ENCODE results near the gene CDC34. TPM values are rescaled to one million over a fixed set of nuclear protein-coding genes. Genes with fewer than 3 reads are reported as not detected.
A peak's percentile ranks its signal among the peaks of the same experiment; 100 is the strongest.

CDC34 gene
- total RNA-seq, 1 experiment from 2014 or later, result 80.5 TPM

- no peak for DNase-seq (ENCODE audit: low read depth, low spot score)
- no peaks in the 10 kb centered on the region for H3K27me3 ChIP-seq (ENCODE audit: control insufficient read depth, insufficient read depth, low read length)
- H3K36me3 ChIP-seq (ENCODE audit: control insufficient read depth, insufficient read depth, low read length), result no peaks in the 10 kb centered on the region
- no peak within 1 kb of the TSS for H3K27ac ChIP-seq (ENCODE audit: low read length)
- H3K4me1 ChIP-seq (ENCODE audit: control insufficient read depth, insufficient read depth, low read length), result no peaks in the 10 kb centered on the region
- peak; percentile 29; the same call in 1 of the 2 replicates for ATAC-seq
- TF ChIP-seq POLR2AphosphoS5 (IDR thresholded peaks at IDR 0.05; ENCODE audit: low read depth, low read length), result no peak
- no peak for TF ChIP-seq CTCF (IDR thresholded peaks at IDR 0.05)
- no peak for TF ChIP-seq REST (IDR thresholded peaks at IDR 0.05; ENCODE audit: insufficient read depth in 1 of 2, low read depth in 2 of 2, low read length in 1 of 2)
- no peak for TF ChIP-seq TCF7L2 (IDR thresholded peaks at IDR 0.05; ENCODE audit: low read depth, low read length)
- no peak for TF ChIP-seq SIN3A (IDR thresholded peaks at IDR 0.05; ENCODE audit: borderline replicate concordance, insufficient read depth, low read depth, low read length)
- in situ Hi-C loops (cut with HindIII; ENCODE audit: low pct_unique_long_range_greater_than_20kb, low sequenced_read_pairs), result no loop called here
- intact Hi-C loops (cut with micrococcal nuclease; ENCODE audit: unreplicated experiment), result no loop called here
- no peaks in the 10 kb centered on the region for H3K9me3 ChIP-seq (ENCODE audit: control insufficient read depth, insufficient read depth, low read depth, low read length)
- POLR2A ChIA-PET, result no interaction called here
- CTCF ChIA-PET, result interaction anchor here (0.7 kb wide), 1 partner anchor 763 kb away, joined by 5 read pairs; no protein-coding TSS in a partner anchor
- no peak within 1 kb of the TSS for H3K4me3 ChIP-seq (ENCODE audit: low read depth in 2 of 2, low read length in 2 of 2)
- BruUV-seq (replicated peaks), result no TSS peak
Measured at GRCh38 chr19:543910-544608, 12.5 kb downstream of the CDC34 start, which contains the start of gene GZMM. TSS of gene GZMM (plus strand) at chr19:544053. CDS start at chr19:544072, 19 bp downstream.

- Histone ChIP-seq H3K4me1 (ENCODE audit: control insufficient read depth, insufficient read depth, low read length) (no peaks in the 10 kb centered on the region), H3K27ac (ENCODE audit: low read length) (no peak overlapping the region), H3K36me3 (ENCODE audit: control insufficient read depth, insufficient read depth, low read length) (no peaks in the 10 kb centered on the region), H3K9me3 (ENCODE audit: control insufficient read depth, insufficient read depth, low read depth, low read length) (no peaks in the 10 kb centered on the region), H3K4me3 (ENCODE audit: low read depth in 2 of 2, low read length in 2 of 2) (no peak overlapping the region), H3K27me3 (ENCODE audit: control insufficient read depth, insufficient read depth, low read length) (no peaks in the 10 kb centered on the region)
- DNase-seq (ENCODE audit: low read depth, low spot score), result no peak
- intact Hi-C loops (cut with micrococcal nuclease; ENCODE audit: unreplicated experiment), result no loop called here
- no peak for ATAC-seq
- POLR2A ChIA-PET, result no interaction called here
- no TSS peak for BruUV-seq (replicated peaks)
- TF ChIP-seq POLR2AphosphoS5 (IDR thresholded peaks at IDR 0.05; ENCODE audit: low read depth, low read length) (no peak), TCF7L2 (IDR thresholded peaks at IDR 0.05; ENCODE audit: low read depth, low read length) (no peak), CTCF (IDR thresholded peaks at IDR 0.05) (no peak), REST (IDR thresholded peaks at IDR 0.05; ENCODE audit: insufficient read depth in 1 of 2, low read depth in 2 of 2, low read length in 1 of 2) (no peak), SIN3A (IDR thresholded peaks at IDR 0.05; ENCODE audit: borderline replicate concordance, insufficient read depth, low read depth, low read length) (no peak)
- in situ Hi-C loops (cut with HindIII; ENCODE audit: low pct_unique_long_range_greater_than_20kb, low sequenced_read_pairs), result no loop called here
- CTCF ChIA-PET, result interaction anchor here (0.5 kb wide), 1 partner anchor 35 kb away, joined by 4 read pairs; no protein-coding TSS in a partner anchor
Measured at GRCh38 chr19:547117-547516, 15.6 kb downstream of the CDC34 start.
